HG03565 (cell line): ENCODE measurements around the gene LAMP2.

Experiments
- ATAC-seq: cut with Tn5 transposase; IDR thresholded peaks from one replicate; pipeline ENCODE4 v1.9.1; 2021; ENCODE audit warnings: mild to moderate bottlenecking, moderate library complexity; ENCODE audit not compliant: unreplicated experiment

Gene LAMP2

DNA sequence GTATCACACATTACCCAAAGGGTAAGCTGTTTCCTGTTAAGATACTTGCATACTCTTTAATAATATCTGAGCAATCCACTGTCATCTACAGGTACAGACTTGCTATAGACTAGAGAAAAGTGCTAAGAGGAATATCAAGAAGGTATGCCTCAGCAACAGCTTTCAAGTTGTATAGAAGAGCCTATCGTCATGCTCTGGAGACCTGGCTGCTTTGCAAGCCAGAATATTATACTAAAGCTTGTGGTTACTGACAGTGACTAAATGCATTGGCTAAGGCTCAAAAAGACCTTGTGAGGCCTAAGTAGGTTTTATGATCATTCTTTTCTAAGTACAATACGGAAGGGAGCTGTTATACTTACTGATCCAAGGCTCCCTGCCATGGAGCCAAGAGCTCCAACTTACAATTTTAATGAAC is 11.3 kb downstream of the LAMP2 start:
- peak; percentile 97 for ATAC-seq

DNA sequence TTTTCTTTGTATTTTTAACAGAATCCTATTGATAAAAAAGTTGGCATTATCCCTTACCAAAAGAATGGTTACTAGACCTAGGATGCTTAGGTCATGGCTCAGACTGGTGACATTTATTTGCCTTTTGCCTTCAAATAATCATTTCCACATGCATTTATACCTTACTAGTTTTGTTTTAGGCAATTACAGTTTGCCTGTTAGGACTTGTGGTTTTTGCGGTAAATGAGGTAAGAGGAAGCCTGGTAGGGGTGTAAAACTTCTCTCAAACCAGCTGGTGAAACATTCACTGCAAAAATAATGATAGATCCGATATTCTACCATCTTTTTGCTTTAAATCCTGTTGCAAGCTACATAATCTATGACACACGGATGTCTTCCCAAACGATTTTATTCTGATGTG is 12.1 kb downstream of the LAMP2 start:
- no peak for ATAC-seq

DNA sequence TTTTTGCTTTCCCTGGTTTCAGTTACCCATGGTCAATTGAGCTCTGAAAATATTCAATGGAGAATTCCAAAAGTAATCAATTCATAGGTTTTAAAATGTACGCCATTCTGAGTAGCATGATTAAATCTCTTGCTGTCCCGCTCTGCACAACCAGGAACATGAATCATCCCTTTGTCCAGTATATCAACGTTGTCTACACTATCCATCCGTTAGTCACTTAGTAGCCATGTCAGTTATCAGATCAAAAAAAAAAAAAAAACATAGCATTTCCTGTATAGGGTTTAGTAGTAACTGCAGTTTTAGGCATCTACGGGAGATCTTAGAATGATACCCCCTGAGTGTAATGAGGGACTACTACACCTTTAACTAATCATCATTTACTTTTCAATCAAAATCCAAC is 15.1 kb downstream of the LAMP2 start:
- ATAC-seq = no peak

- ATAC-seq = no peak
Measured at GRCh38 chrX:120452131-120452530, 17.0 kb downstream of the LAMP2 start.

DNA sequence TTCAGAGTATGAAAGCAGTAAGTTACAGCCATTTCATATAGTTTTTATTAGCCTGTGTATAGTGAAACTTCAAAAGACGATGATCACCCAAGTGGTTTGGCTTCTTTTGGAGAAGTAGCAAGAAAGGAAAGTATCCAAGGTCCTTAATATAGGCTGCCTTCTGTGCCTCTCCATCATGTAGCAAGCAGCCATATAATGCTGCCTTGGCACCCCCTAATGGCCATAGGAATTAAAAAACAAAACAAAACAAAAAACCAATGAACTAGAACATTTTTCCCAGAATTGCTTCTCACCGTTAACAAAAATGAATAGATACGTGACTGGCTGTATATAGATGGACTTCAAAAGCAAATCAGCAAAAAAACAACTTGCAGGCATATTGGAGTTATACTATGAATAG is 18.9 kb downstream of the LAMP2 start:
- ATAC-seq = no peak

DNA sequence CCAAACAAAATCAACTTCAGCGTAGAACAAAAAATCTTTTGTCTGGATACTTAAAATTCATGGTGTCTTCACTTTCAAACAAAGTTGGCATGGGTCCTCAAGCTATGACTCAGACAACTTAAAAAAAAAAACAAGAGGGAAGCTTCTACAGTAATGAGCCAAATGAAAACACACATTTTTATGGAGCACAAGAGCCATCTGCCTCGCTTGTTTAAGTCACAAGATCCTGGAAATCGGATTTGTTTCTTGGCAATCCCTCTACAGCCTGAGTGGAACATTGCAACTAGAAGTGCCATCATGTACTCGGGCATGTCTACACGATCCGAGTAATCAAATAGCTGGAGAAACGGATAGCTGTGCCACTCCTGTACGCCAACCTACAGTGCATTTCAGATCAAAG is 22.6 kb downstream of the LAMP2 start:
- ATAC-seq = no peak

GRCh38 chrX:120439921-120440320 is 29.2 kb downstream of the LAMP2 start:
- ATAC-seq = no peak

DNA sequence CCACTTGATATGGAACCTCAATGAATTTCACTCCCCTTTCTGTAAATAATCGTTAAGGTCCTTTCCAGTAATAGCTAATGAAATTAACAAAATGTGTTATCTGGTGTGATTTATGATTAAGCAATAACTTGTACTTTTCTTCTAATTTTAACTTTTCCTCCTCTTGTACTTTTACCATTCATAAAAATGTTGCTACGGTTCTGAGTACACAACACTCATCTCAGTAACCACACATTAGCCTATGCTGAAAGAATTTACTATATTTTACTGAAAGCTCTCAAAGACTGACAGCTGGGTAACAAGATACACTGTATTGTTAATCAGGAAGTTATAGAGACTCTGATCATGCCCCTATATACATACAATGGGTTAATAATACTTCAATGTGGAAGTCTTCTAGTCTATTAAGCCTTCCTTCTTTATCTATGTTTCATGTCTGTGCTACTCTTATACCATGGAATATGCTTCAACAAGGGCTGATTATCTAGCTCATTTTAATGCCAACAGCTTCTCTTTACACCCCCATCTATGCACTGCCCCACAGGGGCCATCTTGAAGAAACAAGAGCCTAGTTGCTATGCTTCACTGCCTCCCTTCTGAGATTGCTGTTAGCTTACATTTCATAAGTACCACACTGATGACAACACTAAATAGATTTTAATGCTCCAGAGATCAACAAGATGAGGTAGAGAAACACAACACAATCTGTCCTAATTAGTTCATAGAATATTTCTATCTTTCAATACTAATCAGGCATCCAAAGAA is 39.1 kb downstream of the LAMP2 start:
- ATAC-seq = peak; percentile 75

DNA sequence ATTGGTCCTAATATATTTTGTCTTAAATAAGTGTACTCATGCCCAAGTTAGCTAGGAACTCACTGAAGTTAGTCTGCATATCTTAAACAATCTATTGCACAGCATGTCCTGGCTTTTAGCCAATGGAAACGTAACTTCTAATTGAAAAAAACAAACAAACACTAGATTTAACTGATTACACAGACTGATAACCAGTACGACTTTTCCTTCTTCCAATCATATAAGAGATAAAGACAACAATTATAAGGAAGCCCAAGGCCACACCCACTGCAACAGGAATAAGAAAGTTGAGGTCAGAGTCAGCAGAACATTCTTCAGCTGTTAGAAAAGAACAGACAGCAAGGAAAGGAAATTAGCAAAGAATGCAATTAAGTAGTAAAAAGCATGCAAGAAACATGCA is 40.8 kb downstream of the LAMP2 start:
- no peak for ATAC-seq

- no peak for ATAC-seq
Measured at GRCh38 chrX:120426599-120426998, 42.5 kb downstream of the LAMP2 start.

- no peak for ATAC-seq
Measured at GRCh38 chrX:120419463-120419862, 49.6 kb downstream of the LAMP2 start.

GRCh38 chrX:120408168-120408567 is 60.9 kb downstream of the LAMP2 start:
- no peak for ATAC-seq

DNA sequence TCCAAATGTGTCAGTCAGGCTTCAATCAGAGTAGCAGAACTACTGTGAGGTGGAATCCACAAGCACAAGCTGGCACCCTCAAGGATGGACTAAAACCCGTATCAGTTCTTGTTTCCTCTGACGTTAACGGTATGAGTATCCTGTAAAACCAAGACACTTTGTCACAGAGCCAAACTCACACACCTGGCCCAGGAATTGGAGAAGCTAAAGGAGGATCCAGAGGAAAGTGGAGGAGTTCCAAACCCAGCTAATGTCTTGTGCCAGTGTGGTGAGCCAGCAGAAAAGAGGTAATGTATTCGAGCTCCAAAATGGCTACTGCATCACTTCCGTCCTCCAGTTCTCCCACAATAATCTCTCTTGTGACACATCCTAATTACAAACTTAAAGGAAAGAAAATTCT is 62.5 kb downstream of the LAMP2 start:
- ATAC-seq = no peak

- ATAC-seq = no peak
Measured at GRCh38 chrX:120402369-120402768, 66.7 kb downstream of the LAMP2 start.

- no peak for ATAC-seq
Measured at GRCh38 chrX:120401301-120401700, 67.8 kb downstream of the LAMP2 start.

GRCh38 chrX:120380699-120381098 is 88.4 kb downstream of the LAMP2 start:
- peak; percentile 46 for ATAC-seq

- no peak for ATAC-seq
Measured at GRCh38 chrX:120379937-120380681, 89.0 kb downstream of the LAMP2 start.

GRCh38 chrX:120378570-120378969 is 90.5 kb downstream of the LAMP2 start:
- no peak for ATAC-seq
